K562 (cell line): Measurements from ENCODE around the gene SECISBP2. TPM values are rescaled to one million over a fixed set of nuclear protein-coding genes. Genes with fewer than 3 reads are reported as not detected.

Experiments used
- CBX1 ChIP-seq: sonication (generic); IDR thresholded peaks from 2 replicates; pipeline ENCODE4 v1.6.1; 2016; ENCODE audit warnings: antibody characterized with exemption, low read depth, mild to moderate bottlenecking
- E2F6 ChIP-seq, 2 experiments: IDR thresholded peaks; 2 replicates each; pipeline ENCODE4 v1.6.1; 2011; ENCODE audit warnings: borderline replicate concordance in 1 of 2, control low read depth in 1 of 2, low read depth in 1 of 2, low read length in 1 of 2, mild to moderate bottlenecking in 1 of 2, mixed read lengths in 1 of 2, moderate library complexity in 1 of 2; ENCODE audit not compliant: insufficient read depth in 1 of 2, insufficient read length in 1 of 2, poor library complexity in 1 of 2, severe bottlenecking in 1 of 2; ENCODE audit errors: extremely low read depth in 1 of 2
- ELK1 ChIP-seq: sonication (generic); formaldehyde crosslinking; IDR thresholded peaks from 2 replicates; pipeline ENCODE4 v1.8.1; 2022; ENCODE audit warnings: missing genetic modification reagents
- FOXK1 ChIP-seq: sonication (generic); formaldehyde crosslinking; IDR thresholded peaks from 2 replicates; pipeline ENCODE4 v1.8.0; 2022; ENCODE audit warnings: missing genetic modification reagents, mild to moderate bottlenecking, borderline replicate concordance
- GTF2E2 ChIP-seq: fragments of 200-800 bp; sonication (Bioruptor generic); IDR thresholded peaks from 2 replicates; pipeline ENCODE4 v1.6.1; 2016; ENCODE audit warnings: missing genetic modification characterization, missing compliant biosample characterization
- KLF16 ChIP-seq: IDR thresholded peaks from 2 replicates; pipeline ENCODE4 v1.6.1; 2016; ENCODE audit warnings: antibody characterized with exemption
- NR4A1 ChIP-seq, 2 experiments: fragments of 250-450 bp in 1 of 2; fragments of 450-650 bp in 1 of 2; sonication (Bioruptor Pico) in 1 of 2; IDR thresholded peaks; 2 replicates each; pipeline versions ENCODE4 v1.4.0 to v1.6.1; 2016 to 2020; ENCODE audit warnings: mild to moderate bottlenecking in 2 of 2, missing compliant biosample characterization in 1 of 2, missing genetic modification characterization in 1 of 2, moderate library complexity in 1 of 2
- POU5F1 ChIP-seq: fragments of 150-350 bp; IDR thresholded peaks from 2 replicates; pipeline ENCODE4 v1.6.1; 2014; ENCODE audit warnings: borderline replicate concordance, low read length, low read depth, mild to moderate bottlenecking; ENCODE audit not compliant: partially characterized antibody
- SMAD1 ChIP-seq: fragments of 150-350 bp; IDR thresholded peaks from 2 replicates; pipeline ENCODE4 v1.6.1; 2014; ENCODE audit warnings: low read length, low read depth; ENCODE audit not compliant: partially characterized antibody
- U2AF2 ChIP-seq: fragments of 200-400 bp; formaldehyde crosslinking; optimal IDR thresholded peaks from 2 replicates; pipeline ENCODE3; 2017; ENCODE audit warnings: low read depth, mild to moderate bottlenecking, low read length
- ZFPM2 ChIP-seq: fragments of 250-450 bp; sonication (Bioruptor Pico); IDR thresholded peaks from 2 replicates; pipeline ENCODE4 v1.5.1; 2022; ENCODE audit warnings: mild to moderate bottlenecking
- polyA plus RNA-seq, 8 experiments: library from polyadenylated mRNA; depleted of rRNA in 4 of 8; stranded (reverse) in 5 of 8; unstranded in 3 of 8; fragments of >200 nt; fragmentation: Nextera tagmentation in 2 of 8; fragmentation: Illumina TruSeq in 1 of 8; extraction: Ambion mirVana in 2 of 8; extraction: Trizol in 1 of 8; gene quantifications; 2 replicates each; pipeline versions ENCODE4 v1.2.1 to v1.2.3, GENCODE V29; 2011 to 2014; ENCODE audit warnings: inconsistent platforms in 1 of 8, missing spikeins in 1 of 8
- total RNA-seq, 7 experiments: library from RNA; depleted of rRNA in 6 of 7; stranded (reverse); fragments of >200 nt in 6 of 7; fragmentation: Illumina TruSeq in 2 of 7; extraction: Trizol in 2 of 7; gene quantifications; 2 replicates each; pipeline versions ENCODE4 v1.2.1 to v1.2.3, GENCODE V29; 2011 to 2021; ENCODE audit warnings: low replicate concordance in 1 of 7
- TF ChIP-seq, protein P1 (sequence below), 2 experiments: fragments of 450-650 bp; formaldehyde crosslinking in 1 of 2; IDR thresholded peaks; 2 replicates each; pipeline versions ENCODE4 v1.4.0 to v1.6.1; 2014 to 2020; ENCODE audit warnings: mild to moderate bottlenecking in 2 of 2, borderline replicate concordance in 1 of 2, low read depth in 1 of 2
- TF ChIP-seq, protein P2 (sequence below): sonication (generic); formaldehyde crosslinking; IDR thresholded peaks from 2 replicates; pipeline ENCODE4 v1.8.0; 2022; ENCODE audit warnings: mild to moderate bottlenecking, missing genetic modification reagents

SECISBP2 gene
- total and polyA plus RNA-seq, 9 of the 15 experiments (the other 6 are each of a cell fraction or from before 2014, with no cell fraction given), result 3.2 to 41.6 (median 26.1) TPM

DNA sequence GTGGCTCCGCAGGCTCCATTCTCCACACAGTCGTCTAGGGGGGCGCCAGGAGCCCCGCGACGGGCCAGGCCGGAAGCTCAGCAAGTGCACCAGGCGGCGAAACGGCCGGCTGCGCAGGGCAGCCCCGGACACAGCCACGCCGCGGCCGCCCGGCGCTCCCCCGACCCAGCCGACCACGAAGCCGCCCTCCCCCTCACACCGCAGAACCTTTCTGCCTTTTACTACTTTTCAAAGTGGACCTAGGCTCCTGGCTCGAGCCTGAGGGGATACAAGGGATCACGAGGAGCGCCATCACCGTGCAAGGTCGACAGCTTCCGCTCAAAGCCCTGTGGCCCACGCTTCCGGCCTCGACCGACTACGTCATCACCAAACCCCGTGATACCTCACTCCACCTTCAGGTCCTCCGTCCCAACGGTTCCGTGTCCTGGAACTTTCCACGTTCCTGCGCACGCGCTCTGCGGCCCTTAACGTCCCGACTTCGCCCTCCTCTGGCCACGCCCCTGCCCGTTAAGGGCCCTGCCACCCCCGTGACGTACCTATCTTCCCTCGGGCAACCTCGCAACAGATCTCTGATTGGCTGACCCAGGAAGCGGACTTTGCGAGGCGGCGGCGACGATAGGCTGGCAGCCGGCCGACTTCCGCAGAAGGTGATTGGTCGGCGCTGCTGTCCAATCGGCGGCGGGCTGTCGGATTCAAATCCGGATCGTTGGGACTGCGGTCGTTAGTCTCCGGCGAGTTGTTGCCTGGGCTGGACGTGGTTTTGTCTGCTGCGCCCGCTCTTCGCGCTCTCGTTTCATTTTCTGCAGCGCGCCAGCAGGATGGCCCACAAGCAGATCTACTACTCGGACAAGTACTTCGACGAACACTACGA lies 7.6 kb upstream of the SECISBP2 start, which contains the start of gene CKS2 (continued):
- TF ChIP-seq E2F6 (IDR thresholded peaks at IDR 0.05; ENCODE audit: borderline replicate concordance in 1 of 2, extremely low read depth in 1 of 2, insufficient read depth in 1 of 2, insufficient read length in 1 of 2, low read depth in 1 of 2, low read length in 1 of 2, poor library complexity in 1 of 2, severe bottlenecking in 1 of 2) (peak in 1 of 2 experiments; percentile 46), POU5F1 (no peak), FOXK1 (CRISPR knock-in tag) (no peak), ELK1 (CRISPR knock-in tag) (no peak), CBX1 (no peak), ZFPM2 (CRISPR knock-in tag) (no peak), KLF16 (no peak), SMAD1 (peak; percentile 89), U2AF2 (no peak), GTF2E2 (tag) (no peak; the same call in 1 of the 2 replicates), NR4A1 (CRISPR knock-in tag; IDR thresholded peaks at IDR 0.05) (no peak), NR4A1 (tag; IDR thresholded peaks at IDR 0.05) (no peak)
- TF ChIP-seq, protein P1, sequence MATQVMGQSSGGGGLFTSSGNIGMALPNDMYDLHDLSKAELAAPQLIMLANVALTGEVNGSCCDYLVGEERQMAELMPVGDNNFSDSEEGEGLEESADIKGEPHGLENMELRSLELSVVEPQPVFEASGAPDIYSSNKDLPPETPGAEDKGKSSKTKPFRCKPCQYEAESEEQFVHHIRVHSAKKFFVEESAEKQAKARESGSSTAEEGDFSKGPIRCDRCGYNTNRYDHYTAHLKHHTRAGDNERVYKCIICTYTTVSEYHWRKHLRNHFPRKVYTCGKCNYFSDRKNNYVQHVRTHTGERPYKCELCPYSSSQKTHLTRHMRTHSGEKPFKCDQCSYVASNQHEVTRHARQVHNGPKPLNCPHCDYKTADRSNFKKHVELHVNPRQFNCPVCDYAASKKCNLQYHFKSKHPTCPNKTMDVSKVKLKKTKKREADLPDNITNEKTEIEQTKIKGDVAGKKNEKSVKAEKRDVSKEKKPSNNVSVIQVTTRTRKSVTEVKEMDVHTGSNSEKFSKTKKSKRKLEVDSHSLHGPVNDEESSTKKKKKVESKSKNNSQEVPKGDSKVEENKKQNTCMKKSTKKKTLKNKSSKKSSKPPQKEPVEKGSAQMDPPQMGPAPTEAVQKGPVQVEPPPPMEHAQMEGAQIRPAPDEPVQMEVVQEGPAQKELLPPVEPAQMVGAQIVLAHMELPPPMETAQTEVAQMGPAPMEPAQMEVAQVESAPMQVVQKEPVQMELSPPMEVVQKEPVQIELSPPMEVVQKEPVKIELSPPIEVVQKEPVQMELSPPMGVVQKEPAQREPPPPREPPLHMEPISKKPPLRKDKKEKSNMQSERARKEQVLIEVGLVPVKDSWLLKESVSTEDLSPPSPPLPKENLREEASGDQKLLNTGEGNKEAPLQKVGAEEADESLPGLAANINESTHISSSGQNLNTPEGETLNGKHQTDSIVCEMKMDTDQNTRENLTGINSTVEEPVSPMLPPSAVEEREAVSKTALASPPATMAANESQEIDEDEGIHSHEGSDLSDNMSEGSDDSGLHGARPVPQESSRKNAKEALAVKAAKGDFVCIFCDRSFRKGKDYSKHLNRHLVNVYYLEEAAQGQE (IDR thresholded peaks at IDR 0.05; ENCODE audit: borderline replicate concordance), result no peak
- TF ChIP-seq, protein P1 (CRISPR knock-in tag; IDR thresholded peaks at IDR 0.05; ENCODE audit: low read depth), result 0 out of 2 replicates have a peak, but pooled peaks have one; percentile 35
- TF ChIP-seq, protein P2, sequence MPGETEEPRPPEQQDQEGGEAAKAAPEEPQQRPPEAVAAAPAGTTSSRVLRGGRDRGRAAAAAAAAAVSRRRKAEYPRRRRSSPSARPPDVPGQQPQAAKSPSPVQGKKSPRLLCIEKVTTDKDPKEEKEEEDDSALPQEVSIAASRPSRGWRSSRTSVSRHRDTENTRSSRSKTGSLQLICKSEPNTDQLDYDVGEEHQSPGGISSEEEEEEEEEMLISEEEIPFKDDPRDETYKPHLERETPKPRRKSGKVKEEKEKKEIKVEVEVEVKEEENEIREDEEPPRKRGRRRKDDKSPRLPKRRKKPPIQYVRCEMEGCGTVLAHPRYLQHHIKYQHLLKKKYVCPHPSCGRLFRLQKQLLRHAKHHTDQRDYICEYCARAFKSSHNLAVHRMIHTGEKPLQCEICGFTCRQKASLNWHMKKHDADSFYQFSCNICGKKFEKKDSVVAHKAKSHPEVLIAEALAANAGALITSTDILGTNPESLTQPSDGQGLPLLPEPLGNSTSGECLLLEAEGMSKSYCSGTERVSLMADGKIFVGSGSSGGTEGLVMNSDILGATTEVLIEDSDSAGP (CRISPR knock-in tag), result no peak
